DND-41 (cell line): Measurements from ENCODE around the gene PEX11G.

Experiments
- ATAC-seq: fragments of 200-7000 bp; cut with Tn5 transposase; 3 replicates; pipeline ENCODE4 v1.9.1; 2021; ENCODE audit warnings: low read depth; ENCODE audit not compliant: insufficient read depth
- DNase-seq: peaks from one replicate; pipeline ENCODE4 v3.0.0-alpha.2; 2020
- H2AFZ ChIP-seq: 2 replicates; pipeline ENCODE4 v1.6.0; 2012; ENCODE audit warnings: low read depth, low read length
- H3K27ac ChIP-seq: 2 replicates; pipeline ENCODE4 v1.5.1; 2012; ENCODE audit warnings: low read length, inconsistent platforms
- H3K27me3 ChIP-seq: fragments of 200-600 bp; sonication (generic); 2 replicates; pipeline ENCODE4 v1.6.0; 2012; ENCODE audit warnings: low read length, mild to moderate bottlenecking, inconsistent platforms; ENCODE audit not compliant: insufficient read depth, poor library complexity
- H3K36me3 ChIP-seq: 2 replicates; pipeline ENCODE4 v1.5.1; 2012; ENCODE audit warnings: low read length, inconsistent platforms; ENCODE audit not compliant: insufficient read depth
- H3K4me1 ChIP-seq: 2 replicates; pipeline ENCODE4 v1.5.1; 2012; ENCODE audit warnings: mild to moderate bottlenecking, low read length; ENCODE audit not compliant: insufficient read depth
- H3K4me2 ChIP-seq: 2 replicates; pipeline ENCODE4 v1.6.0; 2012; ENCODE audit warnings: mild to moderate bottlenecking, moderate library complexity, low read length, inconsistent platforms; ENCODE audit not compliant: insufficient read depth
- H3K4me3 ChIP-seq, 2 experiments: fragments of 200-600 bp in 1 of 2; shearing (Covaris generic) in 1 of 2; 2 replicates each; pipeline ENCODE4 v1.5.1; 2012 to 2016; ENCODE audit warnings: inconsistent platforms in 2 of 2, low read length in 2 of 2, mild to moderate bottlenecking in 2 of 2, low read depth in 1 of 2, moderate library complexity in 1 of 2
- H3K79me2 ChIP-seq: 2 replicates; pipeline ENCODE4 v1.6.0; 2012; ENCODE audit warnings: low read length, inconsistent platforms; ENCODE audit not compliant: insufficient read depth
- H3K9ac ChIP-seq: 2 replicates; pipeline ENCODE4 v1.6.0; 2012; ENCODE audit warnings: low read depth, mild to moderate bottlenecking, inconsistent platforms, low read length, moderate library complexity
- H3K9me3 ChIP-seq: 2 replicates; pipeline ENCODE4 v1.5.1; 2012; ENCODE audit warnings: low read length, moderate library complexity, mild to moderate bottlenecking, inconsistent platforms; ENCODE audit not compliant: insufficient read depth, severe bottlenecking
- H4K20me1 ChIP-seq: 2 replicates; pipeline ENCODE4 v1.6.0; 2012; ENCODE audit warnings: low read length; ENCODE audit not compliant: insufficient read depth
- CTCF ChIP-seq: IDR thresholded peaks from 2 replicates; pipeline ENCODE4 v1.5.1; 2012; ENCODE audit warnings: borderline replicate concordance, low read length, moderate library complexity, mild to moderate bottlenecking; ENCODE audit not compliant: poor library complexity, severe bottlenecking; ENCODE audit errors: extremely low read depth
- EZH2 ChIP-seq: IDR thresholded peaks from 3 replicates; pipeline ENCODE4 v1.6.1; 2012; ENCODE audit warnings: borderline replicate concordance, low read depth, mild to moderate bottlenecking, moderate library complexity, low read length, inconsistent platforms; ENCODE audit not compliant: severe bottlenecking

The PEX11G gene

GRCh38 chr19:7519361-7520130, 30.7 kb upstream of the PEX11G start:
- Histone ChIP-seq H3K4me3 (no peak overlapping the region), H3K9ac (no peak overlapping the region), H3K27me3 (no peaks in the 10 kb centered on the region), H2AFZ (no peak overlapping the region), H3K36me3 (0 out of 2 replicates have a peak, but pooled peaks cover 8% of the 10 kb centered on the region), H3K79me2 (peaks cover 30% of the 10 kb centered on the region), H3K4me1 (peaks cover 47% of the 10 kb centered on the region), H4K20me1 (no peaks in the 10 kb centered on the region; the same call in 1 of the 2 replicates), H3K9me3 (no peaks in the 10 kb centered on the region), H3K4me2 (no peak overlapping the region), H3K27ac (no peak overlapping the region)
- TF ChIP-seq CTCF (no peak), EZH2 (no peak)
- DNase-seq (no peak), ATAC-seq (no peak)

- Histone ChIP-seq H2AFZ (peak overlapping the region; percentile 75), H3K27ac (peak overlapping the region; percentile 77)
Measured at GRCh38 chr19:7516878-7517277, 28.0 kb upstream of the PEX11G start.

GRCh38 chr19:7516333-7516732, 27.5 kb upstream of the PEX11G start:
- H3K9ac ChIP-seq: peak overlapping the region; percentile 96
- H4K20me1 ChIP-seq: no peaks in the 10 kb centered on the region
- TF ChIP-seq EZH2: no peak
- TF ChIP-seq CTCF: no peak
- H3K9me3 ChIP-seq: no peaks in the 10 kb centered on the region
- H3K4me3 ChIP-seq: peak overlapping the region; percentile 85 to 91; a peak in 3 of 4 replicates
- H3K27me3 ChIP-seq: no peaks in the 10 kb centered on the region
- H3K4me2 ChIP-seq: peak overlapping the region; percentile 98
- DNase-seq (no peak), ATAC-seq (peak; percentile 14; the same call in 1 of the 3 replicates)
- peak overlapping the region; percentile 77 for H3K27ac ChIP-seq
- H3K79me2 ChIP-seq: peaks cover 12% of the 10 kb centered on the region
- peaks cover 23% of the 10 kb centered on the region for H3K4me1 ChIP-seq
- 0 out of 2 replicates have a peak, but pooled peaks cover 7% of the 10 kb centered on the region for H3K36me3 ChIP-seq
- peak overlapping the region; percentile 75 for H2AFZ ChIP-seq

More at GRCh38 chr19:7516878-7517277, 28.0 kb upstream of the PEX11G start:
- Histone ChIP-seq H4K20me1 (no peaks in the 10 kb centered on the region), H3K79me2 (peaks cover 12% of the 10 kb centered on the region), H3K4me1 (peaks cover 28% of the 10 kb centered on the region), H3K27me3 (no peaks in the 10 kb centered on the region), H3K9me3 (no peaks in the 10 kb centered on the region), H3K36me3 (0 out of 2 replicates have a peak, but pooled peaks cover 7% of the 10 kb centered on the region), H3K4me2 (peak overlapping the region; percentile 98), H3K4me3 (peak overlapping the region; percentile 85 to 91; a peak in 3 of 4 replicates), H3K9ac (peak overlapping the region; percentile 96)
- ATAC-seq (no peak), DNase-seq (no peak)
- TF ChIP-seq EZH2 (no peak), CTCF (no peak)
